GM12801 (cell line): ENCODE measurements around the gene ARHGAP18.

Experiments
- CTCF ChIP-seq: IDR thresholded peaks from one replicate; pipeline ENCODE4 v1.5.1; 2011; ENCODE audit warnings: control low read depth; ENCODE audit not compliant: insufficient read length; ENCODE audit errors: extremely low read depth

The ARHGAP18 gene

GRCh38 chr6:129576456-129576855 lies 133.5 kb downstream of the ARHGAP18 start:
- no peak for TF ChIP-seq CTCF

GRCh38 chr6:129575378-129576118 lies 134.4 kb downstream of the ARHGAP18 start:
- no peak for TF ChIP-seq CTCF

GRCh38 chr6:129568015-129568414 lies 142.0 kb downstream of the ARHGAP18 start:
- TF ChIP-seq CTCF = no peak

- TF ChIP-seq CTCF = no peak
Measured at GRCh38 chr6:129567374-129567773, 142.6 kb downstream of the ARHGAP18 start.

- TF ChIP-seq CTCF = no peak
Measured at GRCh38 chr6:129565811-129566210, 144.2 kb downstream of the ARHGAP18 start.

GRCh38 chr6:129565366-129565765 lies 144.6 kb downstream of the ARHGAP18 start:
- TF ChIP-seq CTCF = no peak

GRCh38 chr6:129558248-129558647 lies 151.7 kb downstream of the ARHGAP18 start:
- no peak for TF ChIP-seq CTCF
